Osteocyte (in vitro differentiated cells): Measurements from ENCODE around the gene TCTN3. TPM values are rescaled to one million over a fixed set of nuclear protein-coding genes. Genes with fewer than 3 reads are reported as not detected.

ENCODE experiments used
- DNase-seq: peaks from one replicate; pipeline ENCODE4 v3.0.0; 2021; ENCODE audit warnings: mixed read lengths; ENCODE audit not compliant: unreplicated experiment; ENCODE audit errors: extremely low spot score
- H3K27ac Mint-ChIP-seq: one replicate; pipeline ENCODE4 v1.8.0; 2021; ENCODE audit warnings: mild to moderate bottlenecking, mixed read lengths; ENCODE audit not compliant: unreplicated experiment
- H3K27me3 Mint-ChIP-seq: one replicate; pipeline ENCODE4 v1.8.0; 2021; ENCODE audit warnings: mixed read lengths; ENCODE audit not compliant: unreplicated experiment
- H3K36me3 Mint-ChIP-seq: one replicate; pipeline ENCODE4 v1.8.0; 2021; ENCODE audit warnings: mixed read lengths; ENCODE audit not compliant: unreplicated experiment
- H3K4me1 Mint-ChIP-seq: one replicate; pipeline ENCODE4 v1.8.0; 2021; ENCODE audit warnings: mixed read lengths; ENCODE audit not compliant: unreplicated experiment
- H3K4me3 Mint-ChIP-seq: one replicate; pipeline ENCODE4 v1.8.0; 2021; ENCODE audit warnings: mild to moderate bottlenecking, moderate library complexity, mixed read lengths; ENCODE audit not compliant: unreplicated experiment
- H3K9me3 Mint-ChIP-seq: one replicate; pipeline ENCODE4 v1.8.0; 2021; ENCODE audit warnings: mixed read lengths; ENCODE audit not compliant: unreplicated experiment
- total RNA-seq: library from RNA; stranded (reverse); gene quantifications from 2 replicates; pipeline ENCODE4 v1.2.1, GENCODE V29; 2021
- TF ChIP-seq, protein P1 (sequence below): fragments of 200-600 bp; sonication (generic); IDR thresholded peaks from 2 replicates; pipeline ENCODE4 v1.5.0; 2021; ENCODE audit warnings: antibody characterized with exemption, mild to moderate bottlenecking, moderate library complexity

Gene TCTN3
- total RNA-seq, 1 donor from 2014 or later = 36.4 TPM

DNA sequence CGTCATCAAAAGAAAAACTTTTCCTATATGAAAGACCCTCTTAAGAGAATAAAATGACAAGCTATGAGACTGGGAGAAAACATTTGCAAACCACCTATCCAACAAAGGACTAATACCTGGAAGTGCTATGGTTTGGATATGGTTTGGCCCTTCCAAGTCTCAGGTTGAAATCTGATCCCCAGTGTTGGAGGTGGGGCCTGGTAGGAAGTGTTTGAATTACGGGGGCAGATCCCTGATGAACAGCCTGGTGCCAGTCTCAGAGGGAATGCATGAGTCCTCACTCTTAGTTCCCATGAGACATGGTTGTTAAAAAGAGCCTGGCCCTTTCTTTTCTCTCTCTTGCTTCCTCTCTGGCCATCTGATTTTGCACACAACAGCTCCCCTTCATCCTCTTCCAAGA lies 43.5 kb downstream of the TCTN3 start:
- Mint-ChIP-seq H3K27me3 (no peaks in the 10 kb centered on the region), H3K36me3 (peaks cover 57% of the 10 kb centered on the region)

DNA sequence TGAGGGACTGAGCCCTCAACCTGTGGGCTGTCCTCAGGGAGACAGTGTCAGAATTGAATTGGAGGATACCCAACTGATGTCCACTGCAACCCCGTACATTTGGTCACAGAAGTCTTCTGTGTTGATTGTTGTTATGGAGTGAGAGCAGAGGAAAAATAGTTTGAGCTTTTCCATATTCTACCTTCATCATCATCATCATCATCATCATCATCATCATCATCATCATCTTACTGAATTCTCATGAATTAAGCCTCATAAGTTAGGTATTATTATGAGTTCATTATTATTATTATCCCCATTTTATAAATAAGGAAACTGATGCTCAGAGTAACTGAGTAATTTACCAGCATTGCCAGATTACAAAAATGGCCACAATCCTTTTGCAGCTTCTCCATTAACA lies 45.6 kb downstream of the TCTN3 start:
- Mint-ChIP-seq H3K4me3 (no peak overlapping the region), H3K36me3 (peaks cover 58% of the 10 kb centered on the region), H3K27ac (no peak overlapping the region), H3K27me3 (no peaks in the 10 kb centered on the region), H3K4me1 (peaks cover 3% of the 10 kb centered on the region), H3K9me3 (peaks cover 11% of the 10 kb centered on the region)
- TF ChIP-seq, protein P1, sequence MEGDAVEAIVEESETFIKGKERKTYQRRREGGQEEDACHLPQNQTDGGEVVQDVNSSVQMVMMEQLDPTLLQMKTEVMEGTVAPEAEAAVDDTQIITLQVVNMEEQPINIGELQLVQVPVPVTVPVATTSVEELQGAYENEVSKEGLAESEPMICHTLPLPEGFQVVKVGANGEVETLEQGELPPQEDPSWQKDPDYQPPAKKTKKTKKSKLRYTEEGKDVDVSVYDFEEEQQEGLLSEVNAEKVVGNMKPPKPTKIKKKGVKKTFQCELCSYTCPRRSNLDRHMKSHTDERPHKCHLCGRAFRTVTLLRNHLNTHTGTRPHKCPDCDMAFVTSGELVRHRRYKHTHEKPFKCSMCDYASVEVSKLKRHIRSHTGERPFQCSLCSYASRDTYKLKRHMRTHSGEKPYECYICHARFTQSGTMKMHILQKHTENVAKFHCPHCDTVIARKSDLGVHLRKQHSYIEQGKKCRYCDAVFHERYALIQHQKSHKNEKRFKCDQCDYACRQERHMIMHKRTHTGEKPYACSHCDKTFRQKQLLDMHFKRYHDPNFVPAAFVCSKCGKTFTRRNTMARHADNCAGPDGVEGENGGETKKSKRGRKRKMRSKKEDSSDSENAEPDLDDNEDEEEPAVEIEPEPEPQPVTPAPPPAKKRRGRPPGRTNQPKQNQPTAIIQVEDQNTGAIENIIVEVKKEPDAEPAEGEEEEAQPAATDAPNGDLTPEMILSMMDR = no peak
- DNase-seq = no peak

More for the DNA sequence above, 43.5 kb downstream of the TCTN3 start:
- H3K4me3 Mint-ChIP-seq = no peak overlapping the region
- no peak for DNase-seq
- peaks cover 11% of the 10 kb centered on the region for H3K9me3 Mint-ChIP-seq
- peaks cover 10% of the 10 kb centered on the region for H3K4me1 Mint-ChIP-seq
- TF ChIP-seq, protein P1 = no peak
- H3K27ac Mint-ChIP-seq = no peak overlapping the region

DNA sequence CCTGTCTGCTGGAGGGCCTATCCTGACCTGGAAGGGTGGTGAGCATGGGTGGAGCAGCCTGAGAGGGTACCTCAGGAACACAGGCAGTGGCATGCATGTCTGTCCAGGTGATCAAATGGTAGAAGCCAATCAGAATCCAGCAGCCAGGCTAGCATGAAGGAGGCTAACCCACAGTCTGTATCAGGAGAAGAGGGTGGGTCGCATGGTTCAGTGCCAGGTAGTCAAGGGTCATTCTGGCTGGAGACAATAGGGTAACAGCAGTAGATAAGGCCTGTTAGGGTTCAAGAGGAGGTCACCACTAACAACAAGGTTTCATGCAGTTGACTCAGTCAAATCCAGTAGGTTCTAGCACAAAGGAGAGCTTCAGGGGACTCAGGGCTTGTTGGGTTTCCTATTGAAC lies 47.6 kb downstream of the TCTN3 start:
- DNase-seq = no peak
- Mint-ChIP-seq H3K27me3 (no peaks in the 10 kb centered on the region), H3K4me3 (no peak overlapping the region), H3K27ac (no peak overlapping the region), H3K36me3 (peaks cover 48% of the 10 kb centered on the region), H3K9me3 (peaks cover 2% of the 10 kb centered on the region), H3K4me1 (peaks cover 3% of the 10 kb centered on the region)
- TF ChIP-seq, protein P1 = no peak

DNA sequence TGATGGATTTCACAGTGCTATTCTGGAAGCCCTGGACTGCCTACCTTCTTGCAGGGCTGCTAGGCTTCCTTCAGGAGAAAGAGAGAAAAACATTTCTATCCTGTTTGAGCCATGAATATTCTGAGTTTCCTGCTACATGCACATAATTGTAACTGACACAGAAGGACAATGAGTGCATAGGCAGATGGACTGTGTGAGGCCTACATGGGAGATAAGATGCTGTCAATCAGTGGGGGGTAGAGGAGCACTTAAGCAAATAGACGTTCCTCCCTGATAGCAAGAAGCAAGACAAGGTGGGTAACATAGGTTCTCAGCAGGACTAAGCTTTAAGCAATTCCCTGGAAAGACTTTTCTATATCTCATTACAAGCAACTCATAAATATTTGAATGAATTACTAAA lies 48.8 kb downstream of the TCTN3 start:
- Mint-ChIP-seq H3K4me3 (no peak overlapping the region), H3K9me3 (no peaks in the 10 kb centered on the region), H3K27me3 (no peaks in the 10 kb centered on the region), H3K4me1 (no peaks in the 10 kb centered on the region), H3K36me3 (peaks cover 46% of the 10 kb centered on the region), H3K27ac (no peak overlapping the region)
- no peak for DNase-seq
- TF ChIP-seq, protein P1 = no peak

DNA sequence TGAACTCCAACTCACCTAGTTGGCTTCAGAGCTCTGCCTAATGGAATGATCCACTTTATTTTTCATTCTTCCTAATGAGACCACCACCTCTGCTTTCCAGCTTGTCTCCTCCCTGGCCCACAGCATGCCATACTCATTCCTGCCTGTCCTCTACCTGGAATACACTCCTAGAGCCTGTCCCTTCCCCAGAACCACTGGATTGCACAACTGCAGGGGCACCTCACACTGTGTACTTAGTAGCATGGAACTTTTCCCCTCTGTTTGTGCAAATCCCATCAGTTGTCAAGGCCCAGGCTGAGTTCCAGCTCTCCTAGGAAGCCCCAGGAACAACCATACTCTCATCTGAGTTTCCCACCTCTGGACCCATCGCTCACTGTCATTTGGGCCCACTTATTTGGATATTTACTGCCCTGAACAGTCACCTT lies 52.8 kb downstream of the TCTN3 start:
- Mint-ChIP-seq H3K4me3 (no peak overlapping the region), H3K27me3 (no peaks in the 10 kb centered on the region), H3K9me3 (no peaks in the 10 kb centered on the region), H3K36me3 (peaks cover 46% of the 10 kb centered on the region), H3K4me1 (no peaks in the 10 kb centered on the region), H3K27ac (no peak overlapping the region)
- DNase-seq = no peak
- TF ChIP-seq, protein P1 = no peak
